K562 (cell line): ENCODE results near the gene PSD2.

ENCODE experiments used
- CTBP1 ChIP-seq: fragments of 450-650 bp; IDR thresholded peaks from 2 replicates; pipeline ENCODE4 v1.6.1; 2016; ENCODE audit warnings: borderline replicate concordance
- CTCF ChIP-seq, 3 experiments: IDR thresholded peaks in 2 of 3; conservative IDR thresholded peaks in 1 of 3; 2 replicates each; pipeline ENCODE4 v1.5.1; 2011 to 2012; ENCODE audit warnings: low read length in 3 of 3, mild to moderate bottlenecking in 3 of 3, control low read depth in 2 of 3, improper control_type of control experiment in 1 of 3, inconsistent platforms in 1 of 3, low read depth in 1 of 3, mixed read lengths in 1 of 3, moderate library complexity in 1 of 3; ENCODE audit not compliant: insufficient read depth in 2 of 3
- ELF1 ChIP-seq: fragments of 200-800 bp; sonication (Bioruptor generic); IDR thresholded peaks from 2 replicates; pipeline ENCODE4 v1.6.1; 2016; ENCODE audit warnings: missing genetic modification characterization, missing compliant biosample characterization
- MEF2A ChIP-seq: IDR thresholded peaks from 2 replicates; pipeline ENCODE4 v1.6.1; 2011; ENCODE audit warnings: low read depth, mild to moderate bottlenecking, low read length, moderate library complexity; ENCODE audit not compliant: control insufficient read depth
- PHF8 ChIP-seq: fragments of 200-600 bp; sonication (generic); IDR thresholded peaks from 2 replicates; pipeline ENCODE4 v1.6.1; 2012; ENCODE audit warnings: mixed run types, mild to moderate bottlenecking, inconsistent platforms, low read length, moderate library complexity, borderline replicate concordance
- POLR2A ChIP-seq: fragments of 450-650 bp; conservative IDR thresholded peaks from 2 replicates; pipeline ENCODE4 v1.6.1; 2016
- STAT5A ChIP-seq: IDR thresholded peaks from 2 replicates; pipeline ENCODE4 v1.6.1; 2012; ENCODE audit warnings: low read length, inconsistent platforms, borderline replicate concordance
- TAF1 ChIP-seq: IDR thresholded peaks from 2 replicates; pipeline ENCODE4 v1.6.1; 2011; ENCODE audit warnings: mild to moderate bottlenecking, low read length, moderate library complexity; ENCODE audit not compliant: insufficient read depth, control insufficient read depth, severe bottlenecking; ENCODE audit errors: extremely low read depth

GRCh38 chr5:139867581-139867980, 72.0 kb downstream of the PSD2 start:
- TF ChIP-seq POLR2A (no peak), STAT5A (no peak), CTCF (IDR thresholded peaks at IDR 0.05 in 2 of 3, conservative IDR thresholded peaks at IDR 0.05 in 1 of 3; ENCODE audit: insufficient read depth in 2 of 3, low read depth in 1 of 3, low read length in 3 of 3) (no peak), PHF8 (no peak), ELF1 (no peak), CTBP1 (no peak), TAF1 (no peak), MEF2A (no peak)
